IPS-18c (cell line): ENCODE measurements around the gene GGTLC1.
"Not testable (repeated sequence)": the region's sequence is repeated elsewhere in the genome, so short reads cannot be mapped to it uniquely, and the experiment has no call there.

Experiments used
- H3K4me3 ChIP-seq: 2 replicates; pipeline ENCODE4 v1.7.0; 2013; ENCODE audit warnings: low read depth, mild to moderate bottlenecking, low read length, moderate library complexity; ENCODE audit not compliant: insufficient read depth
- H3K9me3 ChIP-seq: one replicate; pipeline ENCODE4 v1.6.1; 2013; ENCODE audit warnings: mild to moderate bottlenecking, low read length, moderate library complexity; ENCODE audit not compliant: control insufficient read depth, insufficient read depth

The GGTLC1 gene

GRCh38 chr20:23979899-23980811 is 8.4 kb downstream of the GGTLC1 start:
- not testable (repeated sequence) for H3K9me3 ChIP-seq, H3K4me3 ChIP-seq

GRCh38 chr20:23979380-23979779 is 9.2 kb downstream of the GGTLC1 start:
- H3K9me3 ChIP-seq, H3K4me3 ChIP-seq: not testable (repeated sequence)

GRCh38 chr20:23978457-23978856 is 10.1 kb downstream of the GGTLC1 start:
- H3K4me3 ChIP-seq, H3K9me3 ChIP-seq: not testable (repeated sequence)

- Histone ChIP-seq H3K9me3 (no peaks in the 10 kb centered on the region), H3K4me3 (no peak overlapping the region)
Measured at GRCh38 chr20:23974966-23975365, 13.6 kb downstream of the GGTLC1 start.

- H3K9me3 ChIP-seq: peaks cover 3% of the 10 kb centered on the region
- no peak overlapping the region for H3K4me3 ChIP-seq
Measured at GRCh38 chr20:23971310-23971709, 17.3 kb downstream of the GGTLC1 start.

- Histone ChIP-seq H3K9me3 (peaks cover 4% of the 10 kb centered on the region), H3K4me3 (no peak overlapping the region)
Measured at GRCh38 chr20:23970049-23970448, 18.5 kb downstream of the GGTLC1 start.

GRCh38 chr20:23967616-23967979 is 21.0 kb downstream of the GGTLC1 start:
- peaks cover 4% of the 10 kb centered on the region for H3K9me3 ChIP-seq
- H3K4me3 ChIP-seq: no peak overlapping the region

- H3K9me3 ChIP-seq: peaks cover 4% of the 10 kb centered on the region
- H3K4me3 ChIP-seq: no peak overlapping the region
Measured at GRCh38 chr20:23966927-23967615, 21.5 kb downstream of the GGTLC1 start.

GRCh38 chr20:23966298-23966697 is 22.3 kb downstream of the GGTLC1 start:
- H3K4me3 ChIP-seq: no peak overlapping the region
- H3K9me3 ChIP-seq: peaks cover 4% of the 10 kb centered on the region

GRCh38 chr20:23963941-23964340 is 24.6 kb downstream of the GGTLC1 start:
- no peak overlapping the region for H3K4me3 ChIP-seq
- peaks cover 4% of the 10 kb centered on the region for H3K9me3 ChIP-seq

- Histone ChIP-seq H3K4me3 (no peak overlapping the region), H3K9me3 (peaks cover 4% of the 10 kb centered on the region)
Measured at GRCh38 chr20:23962272-23962671, 26.3 kb downstream of the GGTLC1 start.

GRCh38 chr20:23959054-23959453 is 29.5 kb downstream of the GGTLC1 start:
- no peak overlapping the region for H3K4me3 ChIP-seq
- no peaks in the 10 kb centered on the region for H3K9me3 ChIP-seq

- Histone ChIP-seq H3K4me3 (no peak overlapping the region), H3K9me3 (no peaks in the 10 kb centered on the region)
Measured at GRCh38 chr20:23955896-23956295, 32.7 kb downstream of the GGTLC1 start.

- Histone ChIP-seq H3K4me3 (no peak overlapping the region), H3K9me3 (no peaks in the 10 kb centered on the region)
Measured at GRCh38 chr20:23954008-23954745, 34.4 kb downstream of the GGTLC1 start.

- H3K4me3 ChIP-seq: no peak overlapping the region
Measured at GRCh38 chr20:23946206-23946605, 42.4 kb downstream of the GGTLC1 start.

GRCh38 chr20:23943304-23943703 is 45.3 kb downstream of the GGTLC1 start:
- H3K4me3 ChIP-seq: no peak overlapping the region

More at GRCh38 chr20:23946206-23946605, 42.4 kb downstream of the GGTLC1 start:
- H3K9me3 ChIP-seq: no peaks in the 10 kb centered on the region

GRCh38 chr20:23939641-23940040 is 48.9 kb downstream of the GGTLC1 start:
- H3K4me3 ChIP-seq: no peak overlapping the region
- H3K9me3 ChIP-seq: no peaks in the 10 kb centered on the region

More at GRCh38 chr20:23943304-23943703, 45.3 kb downstream of the GGTLC1 start:
- no peaks in the 10 kb centered on the region for H3K9me3 ChIP-seq

GRCh38 chr20:23939063-23939462 is 49.5 kb downstream of the GGTLC1 start:
- H3K9me3 ChIP-seq: no peaks in the 10 kb centered on the region

More at GRCh38 chr20:23939063-23939462, 49.5 kb downstream of the GGTLC1 start:
- H3K4me3 ChIP-seq: no peak overlapping the region
